SW 1271 (cell line): ENCODE data around the gene PARD3.

ENCODE experiments used
- DNase-seq, 2 experiments: peaks; one replicate each; lab custom pipeline; 2025; lab: John Stamatoyannopoulos, UW

Gene PARD3

DNA sequence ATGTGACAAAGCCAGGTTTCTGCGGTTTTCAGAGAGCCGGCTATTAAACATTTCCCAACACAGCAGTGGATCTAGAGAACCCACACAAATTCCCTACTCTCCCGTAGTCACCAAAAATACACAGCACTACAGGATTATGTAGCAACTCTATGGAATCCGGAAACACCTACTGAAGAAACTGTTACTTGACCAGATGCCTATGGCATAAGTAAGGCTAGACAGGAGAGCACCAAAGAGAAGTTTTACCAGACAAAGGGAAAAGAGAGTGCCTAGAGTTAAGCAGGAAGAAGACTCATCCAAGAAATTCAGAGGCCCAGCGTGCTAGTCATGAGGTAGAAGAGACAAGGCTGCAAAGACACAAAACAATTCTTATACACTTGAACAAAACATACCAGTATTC lies 321.1 kb downstream of the PARD3 start:
- peak in 1 of 2 experiments; percentile 21 for DNase-seq

DNA sequence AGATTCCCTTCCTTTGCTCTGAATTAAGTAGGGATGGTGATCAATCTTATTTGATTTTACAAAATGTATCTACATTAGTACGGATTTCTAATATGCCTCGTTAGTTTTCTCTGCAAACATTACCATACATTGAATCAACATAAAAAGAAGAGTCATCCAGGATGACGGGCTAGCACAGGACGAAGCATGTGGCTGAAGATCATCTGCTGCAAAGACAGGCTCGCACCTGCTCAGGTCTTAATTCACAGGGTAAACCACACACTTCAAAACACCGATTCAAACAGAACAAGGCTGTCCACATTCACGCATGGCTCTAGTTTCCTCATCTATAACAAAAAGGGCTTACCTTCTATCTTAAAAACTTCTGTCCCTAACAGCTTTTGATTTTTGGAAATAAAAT lies 323.0 kb downstream of the PARD3 start:
- no peak for DNase-seq

DNA sequence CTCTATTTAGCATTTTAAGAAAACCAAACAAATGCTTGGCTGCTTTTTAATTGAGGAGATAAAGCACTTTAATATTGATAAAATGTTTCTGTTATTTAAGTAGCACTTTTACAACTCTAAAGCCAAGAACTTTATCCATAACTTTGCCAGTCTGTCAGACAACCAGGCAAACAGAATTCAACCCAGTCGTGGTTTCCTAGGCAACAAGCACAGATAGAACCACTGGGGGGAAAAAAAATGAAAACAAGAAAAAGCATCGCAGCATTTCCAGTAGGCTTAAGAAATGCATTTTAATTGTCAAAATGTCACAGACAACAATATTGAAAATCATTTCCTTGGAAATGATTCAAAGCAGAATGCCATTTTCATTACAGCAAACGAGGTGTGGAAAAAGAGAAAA lies 323.4 kb downstream of the PARD3 start:
- DNase-seq: no peak

DNA sequence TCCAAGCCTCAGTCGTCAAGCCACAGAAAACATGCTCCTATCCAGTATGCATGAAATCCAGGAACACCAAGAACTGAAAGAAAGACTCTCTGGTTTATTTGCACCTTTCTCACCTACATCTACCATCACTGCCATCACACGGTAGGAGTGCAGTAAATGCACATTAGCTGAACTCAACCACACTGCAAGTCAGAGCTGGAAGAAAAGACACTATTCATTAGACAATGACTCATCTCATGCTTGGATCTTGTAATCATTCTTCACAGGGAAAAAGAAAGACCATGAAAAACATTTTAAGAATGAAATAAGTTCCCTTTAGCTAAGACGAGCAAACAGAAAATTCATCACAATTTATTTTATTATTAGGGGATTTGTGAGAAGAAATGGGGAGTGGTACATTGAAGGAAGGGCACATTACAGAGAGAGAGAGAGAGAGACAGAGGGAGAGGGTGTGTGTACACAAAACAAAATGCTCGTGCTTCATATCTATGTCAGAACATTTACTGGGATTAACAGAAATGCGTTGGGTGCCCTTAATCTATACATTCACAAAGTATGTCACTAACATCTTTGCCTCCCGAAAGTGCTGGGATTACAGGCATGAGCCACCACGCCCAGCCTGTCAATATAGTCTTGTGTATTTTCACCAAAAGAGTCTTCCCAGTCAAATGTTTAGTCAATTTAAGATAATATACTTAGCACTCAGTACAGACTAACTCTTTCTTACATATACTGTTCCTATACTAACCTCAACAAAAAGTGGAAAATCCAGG lies 324.9 kb downstream of the PARD3 start:
- no peak for DNase-seq

DNA sequence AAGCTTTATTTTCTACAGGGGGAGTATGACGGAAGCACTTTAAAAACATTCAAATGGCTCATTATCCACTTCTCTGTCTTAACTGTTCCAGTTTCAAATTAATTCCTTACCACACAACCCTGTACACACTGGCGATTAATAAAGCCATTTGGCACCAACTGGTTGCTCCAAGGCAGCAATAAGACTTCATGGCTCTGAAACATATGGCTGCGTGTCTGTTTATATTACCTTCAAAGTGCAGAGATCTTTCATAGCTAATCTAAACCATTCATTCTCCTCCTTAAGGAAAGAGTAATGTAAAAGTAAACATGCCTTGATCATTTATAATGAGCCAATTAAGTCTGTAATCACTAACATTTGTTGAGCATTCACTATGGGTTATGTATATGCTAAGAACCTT lies 325.7 kb downstream of the PARD3 start:
- DNase-seq: no peak

DNA sequence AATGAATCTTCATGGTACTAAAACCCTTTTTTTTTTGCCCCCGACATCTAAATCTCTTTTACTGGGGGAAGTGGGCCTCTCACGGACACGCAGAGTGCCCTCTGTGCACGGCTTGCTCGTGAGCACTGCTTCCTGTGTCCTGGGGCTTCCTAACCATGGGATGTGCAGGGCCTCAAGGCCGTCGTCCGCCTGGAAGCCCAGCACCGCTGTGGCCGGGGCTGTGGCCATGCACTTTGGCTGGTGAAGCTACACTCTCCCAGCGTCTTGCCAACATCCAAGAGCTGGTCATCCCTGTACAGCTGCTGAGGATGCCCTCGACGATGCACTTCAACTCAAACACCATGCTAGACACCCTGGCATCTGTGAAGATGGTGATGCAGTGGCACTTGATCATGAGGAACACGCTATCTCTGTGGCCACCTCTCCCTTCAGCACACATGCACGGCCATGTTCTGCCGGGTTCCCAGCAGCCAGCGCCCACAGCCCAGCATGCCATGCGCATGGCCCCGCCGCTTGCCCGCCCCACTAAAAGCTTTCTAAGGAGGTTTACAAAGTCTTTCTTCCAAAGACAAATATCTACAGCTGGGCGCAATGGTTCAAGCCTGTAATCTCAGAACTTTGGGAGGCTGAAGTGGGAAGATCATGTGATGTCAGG lies 326.5 kb downstream of the PARD3 start:
- no peak for DNase-seq

DNA sequence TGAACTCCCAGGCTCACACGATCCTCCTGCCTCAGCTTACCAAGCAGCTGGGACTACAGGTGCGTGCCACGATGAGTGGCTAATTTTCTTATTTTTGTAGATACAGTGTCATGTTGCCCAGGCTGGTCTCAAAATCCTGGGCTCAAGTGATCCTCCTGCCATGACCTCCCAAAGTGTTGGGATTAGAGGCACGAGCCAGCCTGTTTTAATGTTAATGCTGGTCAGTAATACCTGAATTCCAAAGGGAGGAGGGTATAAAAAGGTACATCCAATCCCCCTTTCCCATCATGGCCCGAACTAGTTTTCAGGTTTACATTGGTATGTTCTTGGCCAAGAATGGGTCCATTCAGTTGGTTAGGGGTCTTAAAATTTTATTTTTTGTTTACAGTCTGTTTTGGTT lies 329.1 kb downstream of the PARD3 start:
- DNase-seq: no peak

DNA sequence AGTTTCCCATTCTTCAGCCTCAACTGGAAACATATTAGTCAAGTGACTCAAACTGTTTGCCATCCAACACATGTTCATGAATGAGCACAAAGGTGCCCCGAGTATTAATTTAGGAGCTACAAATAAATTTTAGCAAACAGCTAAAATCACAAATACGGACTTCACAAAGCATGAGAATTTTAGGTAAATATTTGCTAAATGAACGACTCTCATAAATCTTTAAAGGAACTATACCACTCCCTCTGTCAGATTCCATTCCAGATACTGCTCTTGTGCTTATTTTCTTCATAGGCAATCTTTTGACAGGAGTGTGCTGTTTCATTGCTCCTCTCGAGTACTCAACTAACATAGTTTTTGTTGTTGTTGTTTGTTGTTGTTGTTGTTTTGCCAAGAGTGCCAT lies 330.9 kb downstream of the PARD3 start:
- no peak for DNase-seq

DNA sequence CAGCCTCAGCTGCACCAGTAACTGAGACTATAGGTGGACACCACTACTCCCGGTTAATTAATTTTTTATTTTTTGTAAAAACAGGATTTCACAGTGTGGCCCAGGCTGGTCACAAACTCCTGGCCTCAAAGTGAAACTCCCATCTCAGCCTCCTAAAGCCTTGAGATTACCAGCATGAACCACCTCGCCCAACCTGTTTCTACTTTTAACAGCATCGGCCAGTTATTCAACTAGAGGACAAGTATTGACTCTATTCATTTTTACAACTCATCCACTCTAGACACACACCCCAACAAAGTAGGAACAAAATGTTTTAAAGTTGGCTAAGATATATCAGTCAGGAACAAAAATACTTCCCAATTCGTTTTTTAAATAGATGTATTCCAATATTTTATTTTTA lies 334.8 kb downstream of the PARD3 start:
- no peak for DNase-seq

DNA sequence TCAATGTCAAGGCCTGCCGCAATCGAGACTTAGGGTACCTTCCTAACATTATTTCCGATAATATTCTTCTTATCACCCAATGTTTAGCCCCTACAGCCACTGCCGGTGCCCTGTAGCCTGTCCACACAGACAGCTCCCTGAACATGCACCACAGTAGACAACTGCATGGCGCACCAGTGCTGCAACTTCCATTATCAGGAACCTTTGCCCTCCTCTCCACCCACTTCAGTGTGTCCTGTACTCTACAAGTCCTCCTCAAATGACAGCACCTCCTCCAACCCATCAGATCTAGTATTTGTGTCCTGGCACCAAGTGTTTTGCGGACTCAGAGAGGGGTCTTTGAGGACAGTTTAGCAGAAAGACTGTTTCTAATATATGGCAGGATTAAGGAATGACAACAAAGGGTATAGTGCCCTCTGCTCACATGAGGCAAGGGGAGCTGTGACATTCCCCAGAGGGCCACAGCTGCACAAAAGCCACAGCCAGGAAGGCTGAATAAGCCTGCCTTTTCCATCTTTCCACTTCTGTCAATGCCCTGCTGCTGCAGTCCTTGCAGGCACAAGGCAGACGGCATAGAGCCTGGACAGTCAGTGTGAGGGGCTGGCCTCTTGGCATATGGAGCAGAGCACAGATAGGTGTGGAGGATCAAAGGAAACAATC lies 335.4 kb downstream of the PARD3 start:
- no peak for DNase-seq

DNA sequence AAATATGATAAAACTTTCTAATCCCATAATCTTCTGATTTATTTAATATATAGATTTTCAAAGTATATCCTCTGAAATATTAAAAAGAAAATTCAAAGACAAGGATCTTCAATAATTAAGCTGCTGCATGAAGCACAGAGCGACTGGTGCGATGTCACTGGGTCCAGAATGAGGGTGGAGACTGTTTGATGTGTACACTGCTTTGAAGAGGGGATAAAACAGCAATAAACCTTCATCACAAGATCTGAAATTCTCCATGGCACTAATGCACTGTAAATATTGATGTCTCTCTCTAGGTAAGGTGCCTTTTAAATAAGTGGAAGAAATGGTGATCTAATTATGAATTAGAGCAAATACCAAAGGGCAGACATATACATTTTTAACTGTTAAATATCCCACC lies 337.8 kb downstream of the PARD3 start:
- no peak for DNase-seq

DNA sequence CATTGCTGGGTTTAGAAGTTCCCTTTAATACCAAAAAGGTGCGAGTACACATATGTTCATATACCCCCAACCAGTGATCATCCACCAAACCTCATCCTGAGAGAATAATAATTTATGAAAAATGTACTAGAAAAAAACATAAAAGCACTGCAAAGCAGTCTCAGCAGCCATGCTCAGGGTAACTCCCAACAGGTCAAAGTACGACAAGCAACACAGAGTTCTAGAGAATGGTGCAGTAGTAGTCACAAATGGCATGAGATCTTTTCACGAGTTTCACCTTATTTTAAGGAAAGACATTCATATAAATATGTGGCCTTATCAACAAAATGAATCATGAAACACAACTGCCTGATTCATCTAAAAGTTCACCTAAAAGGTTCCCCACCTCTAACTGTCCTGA lies 338.5 kb downstream of the PARD3 start:
- no peak for DNase-seq

DNA sequence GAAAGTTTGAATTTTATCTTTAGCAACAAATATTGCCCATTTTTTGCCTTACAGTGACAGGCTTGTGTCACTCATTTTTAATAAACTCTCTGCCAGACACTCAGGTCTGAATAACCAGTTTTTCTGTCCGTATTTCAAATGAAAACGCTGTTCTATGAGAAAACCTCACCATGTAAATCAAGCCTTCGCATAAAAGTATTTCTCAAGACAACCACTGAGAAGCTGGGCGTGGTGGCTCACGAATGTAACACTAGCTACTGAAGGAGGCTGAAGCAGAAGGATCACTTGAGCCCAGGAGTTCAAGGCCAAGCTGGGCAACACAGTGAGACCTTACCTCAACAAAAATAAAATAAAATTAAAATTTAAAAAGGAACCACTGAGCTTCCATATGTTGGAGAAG lies 339.3 kb downstream of the PARD3 start:
- no peak for DNase-seq

DNA sequence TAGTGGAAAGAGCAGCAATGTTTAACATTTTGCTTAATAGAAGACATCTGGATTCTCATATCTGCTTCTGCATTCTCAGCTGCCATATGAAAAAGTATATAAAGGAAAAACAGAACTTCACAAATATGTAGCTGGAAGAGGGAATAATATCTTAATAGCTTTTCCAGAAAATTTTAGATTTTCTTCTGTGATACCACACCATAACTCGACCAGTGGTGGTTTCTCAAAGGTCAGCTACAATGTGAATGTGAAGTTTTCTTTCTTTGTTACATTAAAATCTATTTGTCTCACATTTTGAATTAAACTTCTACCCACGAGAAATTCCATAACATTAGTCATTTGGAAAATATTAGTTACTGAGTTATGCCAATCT lies 339.8 kb downstream of the PARD3 start:
- no peak for DNase-seq

DNA sequence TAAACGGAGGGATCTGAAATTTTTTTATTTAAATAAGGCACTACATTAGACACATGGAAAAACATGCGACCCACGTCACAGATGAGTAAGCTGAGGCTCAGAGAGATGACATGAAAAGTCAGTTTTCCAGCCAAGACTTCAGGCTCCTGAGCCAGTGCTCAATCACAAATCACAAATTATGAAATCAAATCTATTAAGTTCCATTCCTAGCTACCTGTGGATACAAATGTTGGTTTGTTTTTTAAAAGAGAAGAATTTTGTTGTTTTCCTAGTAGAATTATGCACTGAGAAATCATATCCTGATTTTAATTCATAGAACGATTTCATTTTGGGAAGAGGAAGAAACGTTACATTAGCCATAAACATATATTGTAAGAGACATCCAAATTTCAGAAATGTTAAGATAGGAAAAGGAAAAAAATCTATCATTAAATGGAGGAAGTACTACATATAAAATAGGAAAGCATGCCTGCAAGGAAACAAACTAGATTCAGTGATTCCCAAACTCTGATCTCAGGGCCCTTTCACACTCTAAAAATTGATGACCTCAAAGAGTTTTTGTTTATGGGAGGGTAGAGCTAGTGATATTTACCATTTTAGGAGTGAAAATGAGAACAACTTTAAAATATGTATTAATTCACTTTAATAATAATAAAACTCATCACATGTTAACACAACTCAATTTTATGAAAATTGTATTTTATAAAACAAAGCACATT lies 340.4 kb downstream of the PARD3 start:
- no peak for DNase-seq

DNA sequence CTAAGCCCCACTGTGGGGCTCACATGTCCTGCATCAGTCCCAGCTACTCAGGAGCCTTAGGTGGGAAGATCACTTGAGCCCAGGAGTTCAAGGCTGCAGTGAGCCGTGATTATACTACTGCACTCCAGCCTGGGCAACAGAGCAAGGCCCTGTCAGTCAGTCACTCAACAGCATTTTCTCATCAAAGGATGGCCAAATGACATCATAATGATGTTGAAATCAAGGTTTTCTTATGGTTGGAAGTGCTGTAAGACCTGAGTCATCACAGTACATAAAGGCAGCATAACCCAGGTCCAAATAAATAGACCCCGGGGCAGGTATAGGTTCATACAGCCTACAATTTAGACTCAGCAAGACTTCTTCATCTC lies 341.1 kb downstream of the PARD3 start:
- no peak for DNase-seq

DNA sequence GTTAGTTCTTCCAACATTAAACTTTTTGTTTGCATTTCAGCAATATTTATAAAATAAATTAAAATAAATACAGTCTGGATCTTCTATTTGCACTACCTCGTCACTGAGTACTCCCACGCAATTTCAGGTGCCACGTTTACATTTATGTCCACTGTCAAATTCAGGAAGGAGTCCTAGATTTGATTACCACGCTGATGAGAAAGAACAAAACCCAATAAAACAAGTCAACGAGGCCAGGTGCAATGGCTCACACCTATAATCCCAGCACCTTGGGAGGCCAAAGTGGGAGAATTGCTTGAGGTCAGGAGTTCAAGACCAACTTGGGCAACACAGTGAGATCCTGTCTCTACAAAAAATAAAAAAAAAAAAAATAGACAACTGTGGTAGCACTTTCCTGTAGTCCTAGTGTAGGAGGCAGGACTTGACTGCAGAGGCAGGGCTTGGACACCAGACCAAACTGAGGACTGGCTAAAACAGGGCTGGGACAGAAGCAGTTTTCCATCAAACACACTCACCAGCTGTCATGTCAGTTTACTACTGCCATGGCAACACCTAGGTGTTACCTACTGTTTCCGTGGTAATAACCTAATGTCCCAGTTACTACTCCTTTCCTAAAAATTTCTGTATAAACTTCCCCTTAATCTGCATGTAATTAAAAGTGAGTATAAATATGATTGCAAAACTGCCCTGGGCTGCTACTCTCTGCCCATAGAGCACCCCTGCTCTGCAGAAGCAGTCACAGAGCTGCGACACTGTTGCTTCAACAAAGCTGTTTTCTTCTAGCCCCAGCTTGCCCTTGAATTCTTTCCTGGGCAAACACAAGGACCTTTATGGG lies 341.7 kb downstream of the PARD3 start:
- DNase-seq: peak in 1 of 2 experiments; percentile 9

DNA sequence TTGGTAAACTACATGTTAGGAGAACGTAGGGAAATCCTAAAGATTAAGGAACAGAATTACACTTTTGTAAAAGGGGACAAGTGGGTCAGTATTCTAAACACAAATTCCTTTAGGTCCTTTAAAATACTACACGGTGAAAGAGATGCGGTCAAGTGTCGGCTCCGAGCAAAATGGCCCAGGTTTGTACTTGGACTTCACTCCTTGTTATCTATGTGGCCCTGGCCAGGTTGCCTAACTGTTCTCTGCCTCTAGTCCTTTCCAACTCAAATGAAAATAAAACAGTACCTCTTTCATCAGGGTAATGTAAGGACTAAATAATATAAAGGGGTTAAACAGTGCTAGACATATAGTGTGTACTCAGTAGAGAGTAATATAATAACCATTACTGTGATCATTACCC lies 344.8 kb downstream of the PARD3 start:
- no peak for DNase-seq

DNA sequence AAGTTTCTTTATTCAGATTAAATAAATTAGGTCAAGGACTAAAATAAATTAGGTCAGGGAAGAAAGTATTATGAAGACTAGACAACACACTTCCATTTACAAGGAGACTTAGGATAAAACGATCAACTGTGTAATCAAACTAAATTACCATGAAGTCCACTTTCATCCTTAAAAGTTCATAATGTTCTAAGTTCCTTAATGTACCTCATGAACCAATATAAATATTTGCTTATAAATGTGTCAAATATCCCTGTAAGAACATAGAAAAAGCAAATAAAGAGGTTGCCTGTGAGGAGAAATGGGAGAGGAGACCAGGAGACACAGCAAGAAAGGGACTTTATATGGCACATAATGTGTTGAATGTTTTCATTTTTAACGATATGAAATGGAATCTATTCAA lies 345.6 kb downstream of the PARD3 start:
- no peak for DNase-seq

DNA sequence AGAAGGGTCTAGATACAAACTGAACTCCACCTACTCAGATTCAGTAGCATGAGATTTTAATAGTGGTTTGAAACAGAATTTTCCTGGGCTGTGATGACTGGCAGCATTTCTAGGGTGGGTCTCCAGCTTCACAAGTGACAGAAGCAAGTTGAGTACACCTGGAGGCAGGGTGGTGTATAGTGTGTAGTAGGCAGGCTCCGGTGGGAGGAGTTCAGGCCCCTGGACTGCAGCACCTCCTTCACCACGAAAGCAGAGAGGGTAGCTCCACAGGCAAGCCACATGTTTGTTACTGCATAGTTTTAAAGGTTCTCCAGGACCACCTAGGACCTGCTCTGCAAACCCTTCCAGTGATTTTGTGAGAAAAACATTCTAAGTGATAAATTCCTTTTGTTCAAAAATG lies 347.2 kb downstream of the PARD3 start:
- no peak for DNase-seq

DNA sequence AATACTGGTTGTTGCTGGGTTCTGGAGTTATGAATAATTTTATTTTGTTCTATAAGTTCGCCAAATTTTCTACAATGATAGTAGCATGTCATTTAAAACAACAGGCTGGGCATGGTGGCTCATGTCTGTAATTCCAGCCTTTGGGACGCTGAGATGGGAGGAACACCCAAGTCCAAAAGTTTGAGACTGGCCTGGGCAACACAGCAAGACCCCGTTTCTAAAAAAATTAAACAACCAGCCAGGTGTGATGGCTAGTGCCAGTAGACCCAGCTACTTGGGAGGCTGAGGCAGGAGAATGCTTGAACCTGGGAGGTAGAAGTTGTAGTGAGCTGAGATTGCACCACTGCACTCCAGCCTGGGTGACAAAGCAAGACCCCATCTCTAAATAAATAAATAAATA lies 347.7 kb downstream of the PARD3 start:
- DNase-seq: no peak

DNA sequence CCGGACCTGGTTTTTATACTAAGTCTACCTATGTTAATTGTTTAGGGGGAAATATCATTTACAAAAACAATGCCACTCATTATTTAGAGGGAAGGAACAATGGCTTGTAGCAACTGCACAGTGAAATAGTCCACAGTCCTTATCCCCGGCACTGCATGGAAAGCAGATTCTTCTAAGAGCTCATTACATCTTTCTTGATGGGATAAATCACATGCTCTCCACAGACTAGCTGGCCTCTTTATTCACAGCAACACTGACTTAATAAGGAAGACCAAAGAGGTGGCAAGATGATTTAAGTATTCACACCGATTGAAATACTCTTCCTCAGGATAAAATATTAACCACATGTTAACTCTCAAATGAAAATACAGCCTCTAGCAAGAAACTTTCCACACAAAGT lies 349.4 kb downstream of the PARD3 start:
- no peak for DNase-seq
